Esophagus muscularis mucosa (tissue), 4 donors: ENCODE measurements around the gene FAM177B.

ENCODE experiments used
- CTCF ChIP-seq, 3 experiments: fragments of 200-600 bp in 2 of 3; fragments of 450-650 bp in 1 of 3; sonication (generic) in 2 of 3; IDR thresholded peaks; one replicate each; pipeline ENCODE4 v1.5.1; 2017 to 2019; ENCODE audit warnings: antibody characterized with exemption in 3 of 3, mild to moderate bottlenecking in 2 of 3, moderate library complexity in 1 of 3
- EP300 ChIP-seq: sonication (generic); formaldehyde crosslinking; IDR thresholded peaks from one replicate; pipeline ENCODE4 v1.6.1; 2017; ENCODE audit warnings: antibody characterized with exemption
- POLR2A ChIP-seq: fragments of 450-650 bp; IDR thresholded peaks from one replicate; pipeline ENCODE4 v1.6.1; 2017; ENCODE audit warnings: antibody characterized with exemption, moderate library complexity, mild to moderate bottlenecking, low read depth

- TF ChIP-seq POLR2A (no peak), CTCF (IDR thresholded peaks at IDR 0.05) (no peak), EP300 (no peak)
Measured at GRCh38 chr1:222769971-222770620, 33.1 kb downstream of the FAM177B start.
